HepG2 (cell line): ENCODE results near the gene ARL5C. TPM values are rescaled to one million over a fixed set of nuclear protein-coding genes. Genes with fewer than 3 reads are reported as not detected.

Experiments used
- CTCF ChIP-seq: sonication (generic); formaldehyde crosslinking; IDR thresholded peaks from 2 replicates; pipeline ENCODE4 v1.5.0; 2020; ENCODE audit warnings: mild to moderate bottlenecking, missing genetic modification reagents, moderate library complexity
- FOXK2 ChIP-seq: fragments of 450-650 bp; IDR thresholded peaks from 2 replicates; pipeline ENCODE4 v1.6.1; 2016
- KDM2A ChIP-seq: sonication (generic); formaldehyde crosslinking; IDR thresholded peaks from 2 replicates; pipeline ENCODE4 v1.4.0; 2020; ENCODE audit warnings: low read depth, missing genetic modification reagents, borderline replicate concordance
- KDM3A ChIP-seq: IDR thresholded peaks from 2 replicates; pipeline ENCODE4 v1.6.1; 2018; ENCODE audit warnings: low read depth, missing compliant biosample characterization
- MAF1 ChIP-seq: sonication (generic); formaldehyde crosslinking; IDR thresholded peaks from 2 replicates; pipeline ENCODE4 v1.5.0; 2020; ENCODE audit warnings: missing genetic modification reagents, borderline replicate concordance
- MAZ ChIP-seq, 2 experiments: sonication (generic) in 1 of 2; formaldehyde crosslinking in 1 of 2; IDR thresholded peaks; 2 replicates each; pipeline versions ENCODE4 v1.5.0 to v1.6.1; 2012 to 2020; ENCODE audit warnings: low read depth in 2 of 2, mild to moderate bottlenecking in 2 of 2, borderline replicate concordance in 1 of 2, improper control_type of control experiment in 1 of 2, low read length in 1 of 2, missing genetic modification reagents in 1 of 2, moderate library complexity in 1 of 2
- NONO ChIP-seq, 2 experiments: fragments of 450-650 bp in 1 of 2; sonication (generic) in 1 of 2; formaldehyde crosslinking in 1 of 2; IDR thresholded peaks in 1 of 2; conservative IDR thresholded peaks in 1 of 2; 2 replicates each; pipeline versions ENCODE4 v1.6.1 to v1.8.0; 2017 to 2022; ENCODE audit warnings: mild to moderate bottlenecking in 1 of 2, missing genetic modification reagents in 1 of 2, moderate library complexity in 1 of 2
- RBM39 ChIP-seq: fragments of 200-400 bp; formaldehyde crosslinking; IDR thresholded peaks from one replicate; pipeline ENCODE4 v1.6.1; 2018; ENCODE audit warnings: antibody characterized with exemption, mild to moderate bottlenecking, low read depth, low read length; ENCODE audit not compliant: poor library complexity, severe bottlenecking
- RFX1 ChIP-seq: fragments of 450-650 bp; IDR thresholded peaks from 2 replicates; pipeline ENCODE4 v1.6.1; 2017
- SALL1 ChIP-seq: sonication (generic); formaldehyde crosslinking; IDR thresholded peaks from 2 replicates; pipeline ENCODE4 v1.8.0; 2022; ENCODE audit warnings: mild to moderate bottlenecking, missing genetic modification reagents
- SMC3 ChIP-seq: IDR thresholded peaks from 2 replicates; pipeline ENCODE4 v1.6.1; 2011; ENCODE audit warnings: low read length, improper control_type of control experiment
- STAG1 ChIP-seq: sonication (generic); formaldehyde crosslinking; IDR thresholded peaks from 2 replicates; pipeline ENCODE4 v1.4.0; 2020; ENCODE audit warnings: missing genetic modification reagents
- TEAD3 ChIP-seq: optimal IDR thresholded peaks from 2 replicates; pipeline ENCODE3; 2016; ENCODE audit warnings: borderline replicate concordance
- XRCC5 ChIP-seq: fragments of 200-400 bp; formaldehyde crosslinking; optimal IDR thresholded peaks from 2 replicates; pipeline ENCODE3; 2017; ENCODE audit warnings: mild to moderate bottlenecking, low read length
- ZNF598 ChIP-seq: sonication (generic); formaldehyde crosslinking; IDR thresholded peaks from 2 replicates; pipeline ENCODE4 v1.5.1; 2020; ENCODE audit warnings: mild to moderate bottlenecking, missing genetic modification reagents, borderline replicate concordance
- ZNF891 ChIP-seq: sonication (generic); formaldehyde crosslinking; IDR thresholded peaks from 2 replicates; pipeline ENCODE4 v1.5.0; 2020; ENCODE audit warnings: mild to moderate bottlenecking, missing genetic modification reagents
- polyA plus RNA-seq, 8 experiments: library from polyadenylated mRNA; depleted of rRNA in 3 of 8; stranded (reverse) in 7 of 8; unstranded in 1 of 8; fragments of >200 nt; fragmentation: Illumina TruSeq in 4 of 8; extraction: Trizol in 4 of 8; gene quantifications; 2 replicates each; pipeline versions ENCODE4 v1.2.1 to v1.2.3, GENCODE V29; 2011 to 2016; ENCODE audit warnings: low read depth in 4 of 8, missing spikeins in 1 of 8, mixed read lengths in 1 of 8; ENCODE audit not compliant: insufficient read depth in 1 of 8
- total RNA-seq, 5 experiments: library from RNA; depleted of rRNA; stranded (reverse); fragments of >200 nt; fragmentation: Illumina TruSeq; extraction: Trizol; gene quantifications; 2 replicates each; pipeline ENCODE4 v1.2.3, GENCODE V29; 2016; ENCODE audit warnings: low read depth in 1 of 5
- TF ChIP-seq, protein P1 (sequence below): sonication (generic); formaldehyde crosslinking; IDR thresholded peaks from 2 replicates; pipeline ENCODE4 v1.5.0; 2020; ENCODE audit warnings: missing genetic modification reagents
- TF ChIP-seq, protein P2 (sequence below): sonication (generic); formaldehyde crosslinking; IDR thresholded peaks from 2 replicates; pipeline ENCODE4 v1.5.1; 2020; ENCODE audit warnings: mild to moderate bottlenecking, missing genetic modification reagents, moderate library complexity

ARL5C gene
- total and polyA plus RNA-seq, 2 of the 13 experiments (the other 11 are each of a cell fraction or from before 2014, with no cell fraction given), result not detected

DNA sequence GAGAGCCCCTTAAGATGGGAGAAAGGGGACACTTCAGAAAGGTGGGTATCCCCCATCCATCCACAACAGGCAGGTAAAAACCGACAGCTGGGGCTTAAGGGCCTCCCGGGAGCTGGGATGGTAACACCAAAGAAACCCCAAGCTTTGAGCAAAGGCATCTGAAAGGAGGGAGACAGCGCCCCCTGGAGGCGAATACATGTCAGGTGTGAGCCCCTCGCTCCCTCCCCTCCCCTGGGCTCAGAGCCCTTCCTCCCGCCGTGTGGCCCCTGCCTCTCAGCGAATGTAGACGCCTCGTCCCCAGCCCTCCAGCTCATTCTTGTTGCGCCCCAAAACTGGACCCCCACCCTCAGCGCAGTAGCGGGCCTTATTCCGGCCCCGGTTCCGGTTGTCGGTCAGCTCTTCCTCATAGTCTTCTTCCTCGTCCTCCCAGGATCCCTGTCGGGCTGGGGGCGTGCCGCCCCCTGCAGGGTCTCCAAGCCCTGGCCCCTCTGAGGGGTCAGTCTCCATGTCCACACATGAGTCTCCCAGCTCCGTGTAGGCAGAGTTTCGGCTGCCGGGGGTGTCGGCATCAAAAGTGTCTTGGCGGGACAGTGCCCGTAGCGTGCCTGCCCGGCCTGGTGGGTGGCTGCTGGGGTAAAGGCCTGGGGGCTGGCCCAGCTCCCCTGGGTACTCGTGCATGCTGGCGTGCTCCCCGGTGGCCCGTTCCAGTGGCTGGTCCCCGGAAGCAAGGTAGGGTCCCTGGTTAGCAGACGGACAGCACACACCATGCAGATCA is 9.1 kb upstream of the ARL5C start (continued):
- peak; percentile 20 for TF ChIP-seq TEAD3 (CRISPR knock-in tag)
- no peak for TF ChIP-seq NONO (IDR thresholded peaks at IDR 0.05)
- 0 out of 2 replicates have a peak, but pooled peaks have one; percentile 12 for TF ChIP-seq NONO (CRISPR knock-in tag; conservative IDR thresholded peaks at IDR 0.05)
- TF ChIP-seq SMC3, result peak; percentile 36; the same call in 1 of the 2 replicates
- TF ChIP-seq FOXK2, result no peak
- peak; percentile 16; the same call in 1 of the 2 replicates for TF ChIP-seq KDM2A
- TF ChIP-seq KDM3A (CRISPR knock-in tag), result 0 out of 2 replicates have a peak, but pooled peaks have one; percentile 47
- peak; percentile 86 for TF ChIP-seq CTCF (CRISPR knock-in tag)
- TF ChIP-seq ZNF891, result peak; percentile 24; the same call in 1 of the 2 replicates
- TF ChIP-seq MAZ (IDR thresholded peaks at IDR 0.05; ENCODE audit: borderline replicate concordance, low read depth, low read length), result peak; percentile 77
- TF ChIP-seq MAZ (CRISPR knock-in tag; IDR thresholded peaks at IDR 0.05; ENCODE audit: low read depth), result no peak
- peak; percentile 17; the same call in 1 of the 2 replicates for TF ChIP-seq SALL1 (CRISPR knock-in tag)
- peak; percentile 68 for TF ChIP-seq STAG1 (CRISPR knock-in tag)
- TF ChIP-seq MAF1 (CRISPR knock-in tag), result no peak
- no peak for TF ChIP-seq RFX1
- TF ChIP-seq RBM39, result peak; percentile 29
- TF ChIP-seq, protein P1, sequence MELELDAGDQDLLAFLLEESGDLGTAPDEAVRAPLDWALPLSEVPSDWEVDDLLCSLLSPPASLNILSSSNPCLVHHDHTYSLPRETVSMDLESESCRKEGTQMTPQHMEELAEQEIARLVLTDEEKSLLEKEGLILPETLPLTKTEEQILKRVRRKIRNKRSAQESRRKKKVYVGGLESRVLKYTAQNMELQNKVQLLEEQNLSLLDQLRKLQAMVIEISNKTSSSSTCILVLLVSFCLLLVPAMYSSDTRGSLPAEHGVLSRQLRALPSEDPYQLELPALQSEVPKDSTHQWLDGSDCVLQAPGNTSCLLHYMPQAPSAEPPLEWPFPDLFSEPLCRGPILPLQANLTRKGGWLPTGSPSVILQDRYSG, result no peak
- TF ChIP-seq, protein P2, sequence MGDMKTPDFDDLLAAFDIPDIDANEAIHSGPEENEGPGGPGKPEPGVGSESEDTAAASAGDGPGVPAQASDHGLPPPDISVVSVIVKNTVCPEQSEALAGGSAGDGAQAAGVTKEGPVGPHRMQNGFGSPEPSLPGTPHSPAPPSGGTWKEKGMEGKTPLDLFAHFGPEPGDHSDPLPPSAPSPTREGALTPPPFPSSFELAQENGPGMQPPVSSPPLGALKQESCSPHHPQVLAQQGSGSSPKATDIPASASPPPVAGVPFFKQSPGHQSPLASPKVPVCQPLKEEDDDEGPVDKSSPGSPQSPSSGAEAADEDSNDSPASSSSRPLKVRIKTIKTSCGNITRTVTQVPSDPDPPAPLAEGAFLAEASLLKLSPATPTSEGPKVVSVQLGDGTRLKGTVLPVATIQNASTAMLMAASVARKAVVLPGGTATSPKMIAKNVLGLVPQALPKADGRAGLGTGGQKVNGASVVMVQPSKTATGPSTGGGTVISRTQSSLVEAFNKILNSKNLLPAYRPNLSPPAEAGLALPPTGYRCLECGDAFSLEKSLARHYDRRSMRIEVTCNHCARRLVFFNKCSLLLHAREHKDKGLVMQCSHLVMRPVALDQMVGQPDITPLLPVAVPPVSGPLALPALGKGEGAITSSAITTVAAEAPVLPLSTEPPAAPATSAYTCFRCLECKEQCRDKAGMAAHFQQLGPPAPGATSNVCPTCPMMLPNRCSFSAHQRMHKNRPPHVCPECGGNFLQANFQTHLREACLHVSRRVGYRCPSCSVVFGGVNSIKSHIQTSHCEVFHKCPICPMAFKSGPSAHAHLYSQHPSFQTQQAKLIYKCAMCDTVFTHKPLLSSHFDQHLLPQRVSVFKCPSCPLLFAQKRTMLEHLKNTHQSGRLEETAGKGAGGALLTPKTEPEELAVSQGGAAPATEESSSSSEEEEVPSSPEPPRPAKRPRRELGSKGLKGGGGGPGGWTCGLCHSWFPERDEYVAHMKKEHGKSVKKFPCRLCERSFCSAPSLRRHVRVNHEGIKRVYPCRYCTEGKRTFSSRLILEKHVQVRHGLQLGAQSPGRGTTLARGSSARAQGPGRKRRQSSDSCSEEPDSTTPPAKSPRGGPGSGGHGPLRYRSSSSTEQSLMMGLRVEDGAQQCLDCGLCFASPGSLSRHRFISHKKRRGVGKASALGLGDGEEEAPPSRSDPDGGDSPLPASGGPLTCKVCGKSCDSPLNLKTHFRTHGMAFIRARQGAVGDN (CRISPR knock-in tag), result peak; percentile 40; the same call in 1 of the 2 replicates
- TF ChIP-seq XRCC5, result peak; percentile 32
- 0 out of 2 replicates have a peak, but pooled peaks have one; percentile 49 for TF ChIP-seq ZNF598 (CRISPR knock-in tag)
